HG03039 (cell line): ENCODE results near the gene CDC20.

Experiments used
- ATAC-seq: cut with Tn5 transposase; IDR thresholded peaks from one replicate; pipeline ENCODE4 v1.9.1; 2021; ENCODE audit warnings: mild to moderate bottlenecking, moderate library complexity; ENCODE audit not compliant: unreplicated experiment

CDC20 gene

DNA sequence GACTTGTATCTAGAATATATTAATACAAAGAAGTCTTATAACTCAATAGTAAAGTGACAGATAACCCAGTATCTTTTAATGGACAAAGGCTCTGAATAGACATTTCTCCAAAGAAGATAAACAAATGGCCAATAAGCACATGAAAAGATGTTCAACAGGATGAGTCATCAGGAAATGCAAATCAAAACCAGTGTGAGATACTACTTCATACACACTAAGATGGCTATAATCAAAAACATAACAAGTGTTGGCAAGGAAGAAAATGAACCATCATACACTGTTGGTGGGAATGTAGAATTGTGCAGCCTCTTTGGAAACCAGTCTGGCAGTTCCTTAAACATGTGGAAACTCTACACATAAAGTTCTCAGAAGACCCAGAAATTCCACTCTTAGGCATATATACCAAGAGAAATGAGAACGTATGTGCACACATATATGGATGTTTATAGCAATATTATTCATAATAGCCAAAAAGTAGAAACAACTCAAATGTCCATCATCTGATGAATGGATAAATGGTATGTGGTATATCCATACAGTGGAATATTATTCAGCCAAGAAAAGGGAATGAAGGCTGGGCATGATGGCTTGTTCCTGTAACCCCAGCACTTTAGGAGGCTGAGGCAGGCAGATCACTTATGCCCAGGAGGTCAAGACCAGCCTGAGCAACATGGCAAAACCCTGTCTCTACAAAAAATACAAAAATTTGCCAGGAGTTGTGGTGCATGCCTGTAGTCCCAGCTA is 31.1 kb upstream of the CDC20 start:
- ATAC-seq: no peak

DNA sequence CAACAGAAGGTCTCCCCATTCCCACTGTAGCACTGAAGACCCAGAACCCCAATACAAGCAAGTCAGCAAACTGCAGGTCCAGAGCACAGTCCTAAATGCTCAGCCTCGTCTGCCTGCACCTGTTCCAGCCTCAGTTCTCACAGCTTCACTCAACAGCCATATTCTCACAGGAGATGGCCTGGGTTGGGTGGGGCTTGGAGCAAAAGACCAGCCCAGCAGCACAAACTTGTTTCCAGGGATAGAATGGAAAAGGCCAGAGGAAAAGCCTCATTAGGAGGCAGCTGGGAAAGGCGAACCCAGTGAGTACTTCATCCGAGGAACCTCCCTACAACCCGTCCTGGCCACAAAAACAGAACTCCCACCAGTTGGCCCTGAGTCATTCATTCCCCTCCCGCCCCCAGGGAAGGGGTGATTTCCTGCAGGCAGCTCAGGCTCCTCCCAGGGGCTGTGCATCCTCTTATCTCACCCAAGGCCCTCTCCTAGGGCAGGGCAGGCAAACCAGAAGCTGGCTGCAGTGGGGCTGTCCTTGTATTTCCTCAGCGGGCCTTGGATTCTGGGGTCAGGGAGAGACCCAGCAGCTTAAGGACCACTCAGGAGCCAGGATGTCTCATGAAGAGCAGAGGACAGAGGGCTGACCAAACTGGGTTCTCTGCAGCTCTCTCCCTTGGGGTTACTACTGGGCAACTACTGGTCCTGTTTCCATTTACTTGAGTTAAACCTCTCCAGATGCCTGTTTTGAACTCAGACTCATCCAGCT is 28.6 kb upstream of the CDC20 start:
- no peak for ATAC-seq

DNA sequence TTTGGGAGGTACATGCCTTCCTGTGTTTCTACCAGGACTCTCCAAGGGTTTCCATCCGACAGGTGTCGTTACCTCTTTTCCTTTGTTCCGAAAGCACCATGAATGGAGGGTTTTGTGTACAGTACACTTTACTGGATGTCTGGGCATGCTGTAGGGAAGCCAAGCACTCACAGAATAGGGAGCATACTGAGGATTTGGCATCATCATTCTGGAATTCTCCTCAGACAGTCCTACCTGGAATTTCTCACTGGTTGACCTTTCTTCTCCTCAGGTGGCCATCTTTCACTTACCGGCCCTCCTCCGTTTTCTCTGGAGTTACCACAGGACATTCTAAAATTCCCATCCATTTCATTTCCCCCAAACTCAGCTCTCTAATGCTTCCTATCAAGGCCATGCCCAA is 27.1 kb upstream of the CDC20 start:
- ATAC-seq: no peak

DNA sequence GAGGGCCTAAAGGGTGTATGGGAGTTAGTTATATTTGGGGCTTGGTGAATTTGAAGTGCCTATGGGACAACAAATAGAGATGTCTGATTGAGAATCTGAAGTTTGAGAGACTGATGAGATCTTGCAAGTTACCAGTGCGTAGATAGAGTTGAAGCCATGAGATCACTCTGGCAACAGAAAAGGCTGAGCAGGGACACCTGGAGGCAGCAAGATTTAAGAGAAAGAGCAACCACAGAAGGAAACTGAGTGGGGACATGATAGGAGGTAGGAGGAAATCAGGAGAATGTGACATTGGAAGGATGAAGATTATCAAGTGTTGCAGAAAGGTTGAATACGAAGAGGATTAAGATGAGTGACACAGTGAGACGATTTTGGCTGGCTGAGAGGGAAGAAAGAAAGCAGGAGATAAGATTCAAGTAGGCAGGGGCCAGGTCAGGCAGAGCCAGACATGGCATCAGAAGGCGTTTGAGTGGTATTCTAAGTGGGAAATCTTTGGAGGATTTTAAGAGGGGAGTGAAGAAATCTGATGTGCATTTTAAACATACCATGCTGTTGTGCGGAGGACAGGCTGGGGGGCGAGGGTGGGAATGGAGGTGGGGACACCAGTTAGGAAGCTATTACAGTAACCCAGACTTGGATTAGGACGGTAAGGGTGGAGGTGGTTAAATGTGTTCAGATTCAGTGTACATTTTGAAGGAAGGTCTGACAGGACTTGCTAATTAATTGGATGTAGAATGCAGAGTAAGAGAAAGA is 24.2 kb upstream of the CDC20 start:
- no peak for ATAC-seq

DNA sequence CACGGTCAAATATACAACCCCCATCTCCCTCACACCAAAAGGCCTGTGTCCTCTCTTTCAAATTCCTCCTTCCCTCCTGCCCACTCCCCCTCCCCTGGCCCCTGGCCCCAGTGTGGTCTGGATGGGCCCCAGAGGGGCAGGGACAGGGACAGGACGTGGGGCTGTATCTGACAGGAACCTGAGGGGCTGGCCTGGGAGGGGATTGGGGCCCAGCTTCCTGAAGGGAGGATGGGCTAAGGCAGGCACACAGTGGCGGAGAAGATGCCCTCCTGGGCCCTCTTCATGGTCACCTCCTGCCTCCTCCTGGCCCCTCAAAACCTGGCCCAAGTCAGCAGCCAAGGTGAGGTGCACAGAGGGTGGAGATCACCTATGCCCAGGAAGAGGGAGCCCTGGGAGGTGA is 21.2 kb upstream of the CDC20 start, which contains the start of gene MPL:
Gene MPL, plus strand, starts transcription at position 231 of the 400 bp plus-strand sequence. Its CDS starts 31 bp downstream, at position 262.
- no peak for ATAC-seq

DNA sequence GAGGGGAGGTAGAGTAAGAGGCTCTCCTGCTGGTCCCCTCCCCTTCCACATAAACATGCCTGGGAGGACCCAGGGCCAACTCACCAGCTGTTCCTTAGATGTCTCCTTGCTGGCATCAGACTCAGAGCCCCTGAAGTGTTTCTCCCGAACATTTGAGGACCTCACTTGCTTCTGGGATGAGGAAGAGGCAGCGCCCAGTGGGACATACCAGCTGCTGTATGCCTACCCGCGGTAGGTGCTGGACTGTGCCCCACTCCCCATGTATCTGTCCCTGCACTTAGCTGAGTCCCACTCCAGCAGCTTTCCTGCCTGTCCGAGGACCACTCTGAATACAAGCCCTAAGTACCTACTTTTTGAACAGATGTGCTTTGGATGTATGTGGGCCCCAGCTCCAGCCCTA is 20.8 kb upstream of the CDC20 start:
- no peak for ATAC-seq

DNA sequence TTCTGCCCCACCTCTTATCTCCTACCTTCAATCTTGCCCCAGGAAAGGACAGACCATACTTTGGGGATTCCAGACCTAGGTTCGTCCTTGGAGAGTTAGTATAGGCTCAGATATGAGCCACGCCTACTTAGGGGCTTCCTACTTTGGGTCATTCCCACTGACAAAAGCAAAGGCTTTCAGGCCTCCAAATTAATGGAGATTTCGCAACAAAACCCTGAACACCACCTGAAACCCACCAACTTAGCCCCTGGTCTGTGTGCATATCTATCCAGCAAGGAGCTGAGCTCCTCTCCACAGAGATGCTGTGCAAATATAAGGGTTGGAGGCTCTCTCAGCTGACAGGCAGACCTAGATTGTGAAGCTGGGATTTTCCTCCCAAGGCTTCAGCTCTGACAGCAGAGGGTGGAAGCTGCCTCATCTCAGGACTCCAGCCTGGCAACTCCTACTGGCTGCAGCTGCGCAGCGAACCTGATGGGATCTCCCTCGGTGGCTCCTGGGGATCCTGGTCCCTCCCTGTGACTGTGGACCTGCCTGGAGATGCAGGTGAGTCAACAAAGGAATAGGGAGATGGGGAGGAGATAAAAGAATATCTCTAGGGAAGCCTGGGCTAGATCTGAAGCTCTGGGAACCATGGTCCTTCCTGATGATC is 19.1 kb upstream of the CDC20 start:
- ATAC-seq: no peak

DNA sequence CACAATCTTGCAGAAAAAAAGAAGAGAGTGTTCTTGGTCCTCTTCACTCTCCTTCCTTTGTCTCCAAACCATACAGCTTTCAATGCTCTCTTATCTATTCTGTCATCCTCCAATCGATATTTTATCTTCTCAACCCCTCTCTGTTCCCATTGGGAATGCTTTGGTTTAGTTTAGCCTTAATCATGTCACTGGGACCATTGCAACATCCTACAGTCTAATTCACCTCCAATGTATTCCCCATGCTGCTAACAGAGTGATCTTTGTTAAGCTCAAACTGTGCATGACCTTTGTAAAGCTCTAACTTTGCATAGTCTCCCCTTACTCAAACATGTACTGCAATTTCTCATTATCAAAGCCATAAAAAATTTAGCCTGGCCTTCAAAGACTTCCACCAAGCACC is 18.2 kb upstream of the CDC20 start:
- no peak for ATAC-seq

DNA sequence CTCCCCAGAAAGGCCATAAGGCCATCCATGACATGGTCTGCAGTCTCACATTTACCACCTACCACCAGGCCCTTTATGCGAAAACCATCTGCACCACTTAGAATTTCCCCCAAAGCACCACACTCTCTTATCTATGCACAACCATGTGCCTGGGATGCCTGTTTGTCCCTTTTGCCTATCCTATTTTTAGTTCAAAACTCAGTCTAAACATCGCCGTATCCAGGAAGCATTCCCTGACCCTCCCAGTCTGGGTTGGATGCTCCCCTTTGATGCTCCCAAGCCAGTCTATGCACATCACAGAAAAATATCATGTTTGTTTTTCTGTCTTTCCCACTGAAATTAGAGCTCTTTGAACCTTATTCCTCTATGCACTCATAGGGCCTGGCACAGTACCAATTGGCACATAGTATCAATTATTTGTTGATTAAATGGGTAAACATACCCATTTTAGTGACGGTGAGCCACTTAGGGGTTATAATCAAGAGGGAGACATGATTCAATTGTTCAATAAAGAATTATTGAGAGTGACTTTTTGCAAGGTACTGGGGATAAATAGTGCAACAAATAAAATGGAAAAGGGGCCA is 14.4 kb upstream of the CDC20 start:
- ATAC-seq: no peak

DNA sequence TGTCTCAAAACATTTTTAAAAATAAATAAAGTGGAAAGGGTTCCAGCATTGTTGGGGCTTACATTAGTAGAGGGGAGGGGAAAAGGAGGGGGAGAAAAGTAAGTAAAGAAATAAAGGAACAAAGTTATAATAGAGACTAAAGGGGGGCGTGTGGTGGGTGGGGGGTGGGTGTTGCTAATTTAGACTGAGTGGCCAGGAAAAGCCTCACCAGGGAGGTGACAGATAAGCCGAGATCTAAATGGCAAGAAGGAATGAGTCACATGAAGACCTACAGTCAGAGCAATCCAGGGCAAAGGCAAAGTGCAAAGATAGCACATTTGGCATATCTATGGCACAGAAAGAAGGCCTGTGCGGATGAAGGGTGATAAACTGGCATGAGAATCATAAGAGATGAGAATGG is 13.7 kb upstream of the CDC20 start:
- ATAC-seq: no peak

DNA sequence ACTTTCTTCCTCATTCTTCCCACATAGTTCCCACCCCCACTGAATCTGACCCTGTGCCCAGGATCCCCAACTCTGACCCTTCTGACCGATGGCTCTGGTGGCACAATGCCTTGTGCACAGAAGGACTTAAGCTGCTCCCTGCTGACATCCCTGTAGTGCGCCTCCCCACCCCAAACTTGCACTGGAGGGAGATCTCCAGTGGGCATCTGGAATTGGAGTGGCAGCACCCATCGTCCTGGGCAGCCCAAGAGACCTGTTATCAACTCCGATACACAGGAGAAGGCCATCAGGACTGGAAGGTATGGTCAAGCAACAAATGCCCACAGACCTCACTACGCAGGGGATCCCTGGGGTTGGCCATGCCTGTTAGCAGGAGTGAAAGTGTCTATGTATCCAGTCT is 12.1 kb upstream of the CDC20 start:
- no peak for ATAC-seq

DNA sequence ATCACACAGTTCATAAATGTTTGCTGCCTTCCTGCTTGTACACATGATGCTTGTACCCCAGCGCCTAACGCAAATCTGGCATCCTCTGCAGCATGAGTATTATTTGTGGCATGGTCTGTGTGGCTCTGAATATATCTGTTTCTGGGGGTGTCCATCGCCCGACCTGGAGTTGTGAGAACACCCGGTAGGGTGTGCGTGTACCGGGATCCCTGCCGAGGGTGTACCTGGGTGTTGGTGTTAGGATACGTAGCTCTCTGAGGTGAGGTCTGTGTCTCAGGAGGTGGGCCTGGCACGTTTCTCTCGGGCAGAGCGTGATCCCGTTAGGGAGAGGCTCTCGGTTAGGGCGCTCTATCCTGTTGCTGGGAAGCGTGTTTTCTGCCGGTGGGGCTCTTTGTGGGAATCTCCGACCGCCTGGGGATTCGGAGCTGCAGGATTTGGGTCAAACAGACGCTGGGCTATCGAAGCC is 10.4 kb upstream of the CDC20 start:
- ATAC-seq: no peak

DNA sequence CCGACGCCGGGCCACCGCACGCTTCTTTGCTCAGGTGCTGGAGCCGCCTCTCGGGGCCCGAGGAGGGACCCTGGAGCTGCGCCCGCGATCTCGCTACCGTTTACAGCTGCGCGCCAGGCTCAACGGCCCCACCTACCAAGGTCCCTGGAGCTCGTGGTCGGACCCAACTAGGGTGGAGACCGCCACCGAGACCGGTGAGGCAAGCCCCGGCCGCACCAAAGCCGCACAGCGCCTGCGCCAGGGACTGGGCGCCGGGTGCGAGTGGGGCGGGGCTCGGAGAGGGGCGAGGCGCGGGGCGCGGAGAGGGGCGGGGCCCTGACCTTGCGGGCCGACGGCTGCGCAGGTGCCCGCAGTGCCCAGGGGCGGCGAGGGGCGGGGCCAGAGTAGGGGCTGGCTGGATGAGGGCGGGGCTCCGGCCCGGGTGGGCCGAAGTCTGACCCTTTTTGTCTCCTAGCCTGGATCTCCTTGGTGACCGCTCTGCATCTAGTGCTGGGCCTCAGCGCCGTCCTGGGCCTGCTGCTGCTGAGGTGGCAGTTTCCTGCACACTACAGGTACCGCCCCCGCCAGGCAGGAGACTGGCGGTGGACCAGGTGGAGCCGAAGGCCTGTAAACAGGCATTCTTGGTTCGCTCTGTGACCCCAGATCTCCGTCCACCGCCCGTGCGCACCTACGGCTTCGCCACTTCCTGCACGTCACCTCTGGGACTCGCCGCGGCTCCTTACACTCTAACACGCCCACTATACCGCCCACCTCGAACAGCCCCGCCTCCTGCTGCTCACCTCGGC is 9.8 kb upstream of the CDC20 start:
- no peak for ATAC-seq

DNA sequence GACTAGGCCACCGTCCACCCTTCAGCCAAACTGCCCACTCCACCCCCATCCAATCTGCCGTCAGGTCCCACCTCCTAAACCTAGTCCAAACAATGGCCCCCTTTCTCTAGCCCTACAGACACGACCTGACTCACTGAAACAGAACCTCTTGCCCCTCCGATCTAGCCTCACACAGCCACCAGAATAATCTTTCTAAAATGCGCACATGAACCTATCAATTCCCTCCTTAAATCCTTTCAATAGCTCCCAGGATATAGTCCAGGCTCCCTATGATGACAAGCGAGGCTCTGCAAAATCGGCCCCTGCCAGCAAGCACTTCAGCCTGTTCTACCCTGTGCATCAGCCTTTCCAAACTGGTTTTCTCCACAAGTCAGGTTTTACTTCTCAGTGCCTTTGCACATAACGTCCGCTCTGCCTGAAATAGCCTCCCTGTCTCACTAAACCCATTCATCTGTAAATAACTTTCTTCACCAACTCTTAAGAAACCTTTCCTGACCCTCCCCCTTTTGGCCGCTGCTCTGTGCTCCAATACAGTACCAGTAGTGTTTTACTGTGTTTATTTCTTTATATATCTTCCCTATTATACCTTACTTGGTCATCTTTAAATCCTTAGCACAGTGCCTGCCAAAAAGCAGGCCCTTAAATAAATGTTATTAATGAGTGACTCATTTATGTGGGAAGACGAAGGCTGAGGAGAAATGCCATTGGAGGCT is 9.0 kb upstream of the CDC20 start:
- no peak for ATAC-seq

DNA sequence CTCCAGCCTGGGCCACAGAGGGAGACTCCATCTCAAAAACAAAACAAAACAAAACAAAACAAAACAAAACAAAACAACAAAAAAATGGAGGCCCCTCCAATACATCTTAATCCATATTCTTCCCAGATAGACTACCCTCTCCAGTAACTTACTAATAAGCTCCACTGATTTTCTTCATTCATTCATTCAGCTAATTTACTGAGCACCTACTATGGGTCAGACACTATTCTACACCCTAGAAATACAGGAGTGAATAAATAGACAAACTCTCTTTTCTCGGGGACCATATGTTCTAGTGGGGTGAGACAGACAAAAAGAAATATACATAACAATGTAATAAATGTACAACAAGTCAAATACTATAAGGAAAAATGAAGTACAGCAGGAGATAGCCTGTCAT is 7.8 kb upstream of the CDC20 start:
- no peak for ATAC-seq

DNA sequence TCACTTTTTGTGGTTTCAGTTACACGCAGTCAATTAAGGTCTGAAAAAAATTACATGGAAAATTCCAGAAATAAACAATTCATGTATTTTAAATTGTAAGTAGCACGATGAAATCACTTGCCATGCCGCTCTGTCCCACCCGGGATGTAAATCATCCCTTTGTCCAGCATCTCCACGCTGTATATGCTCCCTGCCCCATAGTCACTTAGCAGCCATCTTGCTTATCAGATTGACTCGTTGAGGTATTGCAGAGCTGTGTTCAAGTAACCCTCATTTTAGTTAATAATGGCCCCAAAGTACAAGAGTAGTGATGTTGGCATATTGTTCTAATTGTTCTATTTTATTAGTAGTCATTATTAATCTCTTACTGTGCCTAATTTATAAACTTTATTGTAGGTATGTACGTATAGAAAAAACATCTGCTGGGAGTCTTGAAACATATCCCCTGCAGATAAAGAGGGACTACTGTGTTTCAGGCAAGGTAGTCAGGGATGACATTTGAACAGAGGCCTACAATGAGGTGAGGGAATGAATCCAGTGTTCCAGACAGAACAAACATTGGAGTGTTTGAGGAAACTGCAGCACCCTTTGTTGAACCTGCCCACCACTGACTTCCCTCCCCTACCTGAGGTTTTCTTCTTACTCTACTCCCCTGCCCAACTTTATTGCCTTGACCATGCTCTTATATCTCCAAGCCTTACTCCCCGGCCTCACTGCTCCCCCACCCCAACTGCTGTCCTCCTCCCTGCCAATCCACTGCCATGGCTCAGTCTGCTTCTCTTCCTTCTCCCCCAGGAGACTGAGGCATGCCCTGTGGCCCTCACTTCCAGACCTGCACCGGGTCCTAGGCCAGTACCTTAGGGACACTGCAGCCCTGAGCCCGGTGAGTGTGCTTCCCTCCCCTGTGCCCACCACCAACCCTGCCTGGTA is 7.1 kb upstream of the CDC20 start:
- no peak for ATAC-seq

DNA sequence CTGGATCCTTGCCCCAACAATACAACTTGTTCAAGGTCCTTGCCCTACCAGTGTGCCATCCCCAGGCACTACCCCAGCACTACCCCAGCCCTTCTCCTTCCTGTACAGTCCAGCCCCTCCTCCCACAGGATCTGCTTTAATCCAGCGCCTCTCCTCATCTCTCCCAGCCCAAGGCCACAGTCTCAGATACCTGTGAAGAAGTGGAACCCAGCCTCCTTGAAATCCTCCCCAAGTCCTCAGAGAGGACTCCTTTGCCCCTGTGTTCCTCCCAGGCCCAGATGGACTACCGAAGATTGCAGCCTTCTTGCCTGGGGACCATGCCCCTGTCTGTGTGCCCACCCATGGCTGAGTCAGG is 6.5 kb upstream of the CDC20 start:
- ATAC-seq: no peak

DNA sequence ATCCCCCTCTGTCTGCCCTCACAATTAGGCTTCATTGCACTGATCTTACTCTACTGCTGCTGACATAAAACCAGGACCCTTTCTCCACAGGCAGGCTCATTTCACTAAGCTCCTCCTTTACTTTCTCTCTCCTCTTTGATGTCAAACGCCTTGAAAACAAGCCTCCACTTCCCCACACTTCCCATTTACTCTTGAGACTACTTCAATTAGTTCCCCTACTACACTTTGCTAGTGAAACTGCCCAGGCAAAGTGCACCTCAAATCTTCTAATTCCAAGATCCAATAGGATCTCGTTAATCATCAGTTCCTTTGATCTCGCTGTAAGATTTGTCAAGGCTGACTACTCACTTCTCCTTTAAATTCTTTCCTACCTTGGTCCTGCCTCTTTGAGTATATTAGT is 5.9 kb upstream of the CDC20 start:
- no peak for ATAC-seq
